IMR-90 (cell line): ENCODE measurements around the gene RMC1. TPM values are rescaled to one million over a fixed set of nuclear protein-coding genes. Genes with fewer than 3 reads are reported as not detected.

Experiments
- ATAC-seq: fragments of 200-7000 bp; cut with Tn5 transposase; 2 replicates; pipeline ENCODE4 v1.9.1; 2020; ENCODE audit warnings: low read depth, mild to moderate bottlenecking, moderate library complexity
- BruUV-seq: library from RNA; stranded (reverse); fragments of 400-500 nt; replicated peaks from 2 replicates; lab custom pipeline; 2021; lab: Mats Ljungman, UMichigan
- CTCF ChIA-PET: fragments of 300-600 bp; formaldehyde crosslinking; extraction: SDS; loops from one replicate; lab custom pipeline; 2021; ENCODE audit warnings: antibody characterized with exemption; lab: Yijun Ruan, JAX
- POLR2A ChIA-PET: fragments of 300-600 bp; sonication (Branson Sonifier 250); formaldehyde crosslinking; loops from one replicate; lab custom pipeline; 2022; ENCODE audit warnings: antibody characterized with exemption; ENCODE audit not compliant: unreplicated experiment; lab: Charles Lee
- DNase-seq: peaks from one replicate; pipeline ENCODE4 v3.0.0; 2013
- H2AFZ ChIP-seq: replicated peaks from 2 replicates; pipeline ENCODE3; 2013; ENCODE audit warnings: low read length, mild to moderate bottlenecking; ENCODE audit not compliant: poor library complexity
- H2AK5ac ChIP-seq: 2 replicates; pipeline ENCODE4 v1.6.1; 2013; ENCODE audit warnings: low read depth, low read length, inconsistent platforms
- H2AK9ac ChIP-seq: replicated peaks from 2 replicates; pipeline ENCODE3; 2013; ENCODE audit warnings: mild to moderate bottlenecking, low read depth, low read length, moderate library complexity; ENCODE audit not compliant: poor library complexity
- H2BK120ac ChIP-seq: 2 replicates; pipeline ENCODE4 v1.6.1; 2013; ENCODE audit warnings: low read depth, low read length, inconsistent platforms
- H2BK15ac ChIP-seq: 3 replicates; pipeline ENCODE4 v1.6.1; 2013; ENCODE audit warnings: low read depth, low read length, inconsistent platforms
- H2BK20ac ChIP-seq: 2 replicates; pipeline ENCODE4 v1.6.1; 2013; ENCODE audit warnings: low read depth, mild to moderate bottlenecking, inconsistent platforms, low read length, moderate library complexity
- H2BK5ac ChIP-seq: 2 replicates; pipeline ENCODE4 v1.6.1; 2013; ENCODE audit warnings: mild to moderate bottlenecking, low read depth, low read length, inconsistent platforms; ENCODE audit not compliant: poor library complexity, severe bottlenecking
- H3K14ac ChIP-seq: replicated peaks from 2 replicates; pipeline ENCODE4 v1.6.1; 2013; ENCODE audit warnings: low read depth, low read length, inconsistent platforms
- H3K18ac ChIP-seq: 2 replicates; pipeline ENCODE4 v1.6.1; 2013; ENCODE audit warnings: low read depth, low read length, control low read depth
- H3K23ac ChIP-seq: 2 replicates; pipeline ENCODE4 v1.6.1; 2013; ENCODE audit warnings: low read depth, low read length, inconsistent platforms
- H3K27ac ChIP-seq: 2 replicates; pipeline ENCODE4 v1.5.1; 2013; ENCODE audit warnings: mild to moderate bottlenecking, control low read depth, low read length; ENCODE audit not compliant: insufficient read depth
- H3K27me3 ChIP-seq: 2 replicates; pipeline ENCODE4 v1.6.1; 2013; ENCODE audit warnings: low read length; ENCODE audit not compliant: control insufficient read depth, insufficient read depth
- H3K36me3 ChIP-seq: 2 replicates; pipeline ENCODE4 v1.6.1; 2013; ENCODE audit warnings: low read length, mixed read lengths; ENCODE audit not compliant: control insufficient read depth, insufficient read depth
- H3K4ac ChIP-seq: 2 replicates; pipeline ENCODE4 v1.6.1; 2013; ENCODE audit warnings: low read depth, low read length, inconsistent platforms
- H3K4me1 ChIP-seq: 2 replicates; pipeline ENCODE4 v1.6.1; 2013; ENCODE audit warnings: low read length, mixed read lengths; ENCODE audit not compliant: control insufficient read depth, insufficient read depth
- H3K4me2 ChIP-seq: 2 replicates; pipeline ENCODE4 v1.6.1; 2013; ENCODE audit warnings: low read depth, mild to moderate bottlenecking, control low read depth, low read length, moderate library complexity
- H3K4me3 ChIP-seq: 2 replicates; pipeline ENCODE4 v1.5.1; 2013; ENCODE audit warnings: low read depth, mild to moderate bottlenecking, control low read depth, low read length, moderate library complexity; ENCODE audit not compliant: insufficient read depth
- H3K56ac ChIP-seq: 2 replicates; pipeline ENCODE4 v1.6.1; 2013; ENCODE audit warnings: low read length, inconsistent platforms; ENCODE audit not compliant: insufficient read depth; ENCODE audit errors: extremely low read depth
- H3K79me1 ChIP-seq, 2 experiments: 2 replicates each; pipeline ENCODE4 v1.6.1; 2013; ENCODE audit warnings: low read length in 2 of 2, inconsistent platforms in 1 of 2, low read depth in 1 of 2
- H3K9ac ChIP-seq: 2 replicates; pipeline ENCODE4 v1.6.1; 2013; ENCODE audit warnings: low read depth, low read length, control low read depth
- H3K9me1 ChIP-seq: 2 replicates; pipeline ENCODE4 v1.6.1; 2013; ENCODE audit warnings: low read length, inconsistent platforms; ENCODE audit not compliant: insufficient read depth
- H3K9me3 ChIP-seq: 2 replicates; pipeline ENCODE4 v1.6.1; 2013; ENCODE audit warnings: low read length; ENCODE audit not compliant: control insufficient read depth, insufficient read depth
- H4K20me1 ChIP-seq: 2 replicates; pipeline ENCODE4 v1.6.1; 2013; ENCODE audit warnings: low read length, inconsistent platforms; ENCODE audit not compliant: insufficient read depth
- H4K5ac ChIP-seq: 2 replicates; pipeline ENCODE4 v1.6.1; 2013; ENCODE audit warnings: mild to moderate bottlenecking, low read depth, low read length, control low read depth
- H4K8ac ChIP-seq, 2 experiments: 2 replicates each; pipeline ENCODE4 v1.6.1; 2013; ENCODE audit warnings: low read depth in 2 of 2, low read length in 2 of 2, control low read depth in 1 of 2, inconsistent platforms in 1 of 2
- H4K91ac ChIP-seq: 2 replicates; pipeline ENCODE4 v1.6.1; 2013; ENCODE audit warnings: low read depth, low read length, inconsistent platforms; ENCODE audit not compliant: insufficient read depth
- BHLHE40 ChIP-seq: fragments of 150-350 bp; IDR thresholded peaks from 2 replicates; pipeline ENCODE4 v1.6.1; 2016; ENCODE audit warnings: mild to moderate bottlenecking, low read depth, low read length
- FOS ChIP-seq: fragments of 150-350 bp; IDR thresholded peaks from 2 replicates; pipeline ENCODE4 v1.6.1; 2016; ENCODE audit warnings: low read depth, low read length
- MAFK ChIP-seq: IDR thresholded peaks from 2 replicates; pipeline ENCODE4 v1.6.1; 2012; ENCODE audit warnings: low read depth, low read length, improper control_type of control experiment
- RCOR1 ChIP-seq: IDR thresholded peaks from 2 replicates; pipeline ENCODE4 v1.6.1; 2012; ENCODE audit warnings: mild to moderate bottlenecking, low read length, improper control_type of control experiment; ENCODE audit not compliant: insufficient replicate concordance
- WGBS, 2 experiments: methylation state at CpG; one replicate each; pipeline versions ENCODE4 v1.1.5 to v1.1.7; 2013; ENCODE audit warnings: missing lambda C conversion rate in 2 of 2; ENCODE audit not compliant: insufficient read length in 1 of 2; ENCODE audit errors: extremely low coverage in 2 of 2; 5-methylcytosine and 5-hydroxymethylcytosine counted together
- dilution Hi-C: fragments of 300-500 bp; cut with HindIII; formaldehyde crosslinking; loops from one replicate; pipeline ENCODE4 v1.14.3; 2018; ENCODE audit warnings: low sequenced_read_pairs; ENCODE audit not compliant: unreplicated experiment
- in situ Hi-C: fragments of 300-500 bp; cut with MboI; formaldehyde crosslinking; loops from 3 replicates; pipeline ENCODE4 v1.14.3; 2019; ENCODE audit warnings: low sequenced_read_pairs, inconsistent platforms, mixed read lengths
- intact Hi-C: fragments of 100-400 bp; cut with micrococcal nuclease; formaldehyde crosslinking; loops from 2 replicates; pipeline ENCODE4 v1.10.0; 2022
- polyA plus RNA-seq, 3 experiments: library from polyadenylated mRNA; depleted of rRNA; stranded (reverse); fragments of >200 nt; gene quantifications; 2 replicates each; pipeline ENCODE4 v1.2.3, GENCODE V29; 2012; ENCODE audit warnings: low replicate concordance in 1 of 3
- total RNA-seq: library from RNA; depleted of rRNA; stranded (reverse); fragments of >200 nt; gene quantifications from 2 replicates; pipeline ENCODE4 v1.2.3, GENCODE V29; 2012

Gene RMC1
- total and polyA plus RNA-seq, 2 of the 4 experiments (the other 2 are of a cell fraction) = 14.2 to 18.0 TPM

GRCh38 chr18:23563377-23564043 is 60.2 kb downstream of the RMC1 start:
- Histone ChIP-seq H3K4me1 (no peaks in the 10 kb centered on the region), H4K91ac (no peak overlapping the region), H4K5ac (no peak overlapping the region), H2AK5ac (no peak overlapping the region), H3K9me1 (no peaks in the 10 kb centered on the region), H3K4ac (no peak overlapping the region), H3K27me3 (no peaks in the 10 kb centered on the region), H3K9ac (no peak overlapping the region), H3K56ac (no peak overlapping the region), H3K36me3 (peaks cover 30% of the 10 kb centered on the region), H3K27ac (no peak overlapping the region), H4K20me1 (peaks cover 17% of the 10 kb centered on the region; the same call in 1 of the 2 replicates), H3K79me1 (0 out of 4 replicates have a peak, but pooled peaks cover 0 to 14% of the 10 kb centered on the region in 2 experiments), H2AK9ac (no peak overlapping the region), H4K8ac (no peak overlapping the region), H2BK15ac (no peak overlapping the region), H2AFZ (no peak overlapping the region), H3K9me3 (no peaks in the 10 kb centered on the region), H3K23ac (no peak overlapping the region), H3K18ac (no peak overlapping the region), H2BK20ac (no peak overlapping the region), H3K4me2 (no peak overlapping the region), H3K4me3 (no peak overlapping the region), H2BK120ac (no peak overlapping the region), H3K14ac (no peak overlapping the region), H2BK5ac (no peak overlapping the region)
- in situ Hi-C loops (no loop called here), intact Hi-C loops (no loop called here), dilution Hi-C loops (no loop called here)
- DNase-seq = peak; percentile 73
- WGBS, 2 experiments = no CpG with 5 or more reads among the region's 2 CpGs
- ChIA-PET POLR2A (no interaction called here), CTCF (interaction anchor here (0.8 kb wide), 1 partner anchor 12 kb away, joined by 3 read pairs; no protein-coding TSS in a partner anchor)
- TF ChIP-seq FOS = peak; percentile 75
- no peak for TF ChIP-seq MAFK
- TF ChIP-seq RCOR1 = no peak
- peak; percentile 61; the same call in 1 of the 2 replicates for TF ChIP-seq BHLHE40
- ATAC-seq = peak; percentile 66; the same call in 1 of the 2 replicates
- BruUV-seq = no TSS peak
